CD4-positive, alpha-beta T cell (primary cell): Measurements from ENCODE around the gene ITGA7. TPM values are rescaled to one million over a fixed set of nuclear protein-coding genes. Genes with fewer than 3 reads are reported as not detected.

Experiments used
- ATAC-seq: fragments of 200-7000 bp; cut with Tn5 transposase; one replicate; pipeline ENCODE4 v1.10.0; 2022; ENCODE audit warnings: mild to moderate bottlenecking; ENCODE audit not compliant: poor library complexity
- CTCF ChIA-PET: fragments of 350-600 bp; sonication (Branson Sonifier 250); formaldehyde crosslinking; loops from one replicate; lab custom pipeline; 2021; ENCODE audit warnings: antibody characterized with exemption, inconsistent platforms; lab: Charles Lee
- POLR2A ChIA-PET: fragments of 350-600 bp; sonication (Branson Sonifier 250); formaldehyde crosslinking; loops from one replicate; lab custom pipeline; 2021; ENCODE audit warnings: antibody characterized with exemption, inconsistent platforms; lab: Charles Lee
- DNase-seq, 14 experiments: peaks; one replicate each; pipeline ENCODE4 v3.0.0-alpha.2; 2013 to 2020; ENCODE audit warnings: mixed read lengths in 2 of 14
- H3K27ac ChIP-seq, 2 donors: one replicate each; pipeline versions ENCODE4 v1.5.1 to v1.7.0; 2013; ENCODE audit warnings: low read length in 2 of 2, low read depth in 1 of 2, mild to moderate bottlenecking in 1 of 2
- H3K27me3 ChIP-seq, 2 experiments: 1 replicate in 1 of 2; 2 replicates in 1 of 2; pipeline versions ENCODE4 v1.6.1 to v1.7.0; 2013; ENCODE audit warnings: low read length in 2 of 2, control low read depth in 1 of 2, mild to moderate bottlenecking in 1 of 2, moderate library complexity in 1 of 2; ENCODE audit not compliant: insufficient read depth in 2 of 2, control insufficient read depth in 1 of 2
- H3K36me3 ChIP-seq: one replicate; pipeline ENCODE4 v1.6.1; 2013; ENCODE audit warnings: low read length, control low read depth; ENCODE audit not compliant: insufficient read depth
- H3K4me1 ChIP-seq: one replicate; pipeline ENCODE4 v1.6.1; 2013; ENCODE audit warnings: low read length, control low read depth; ENCODE audit not compliant: insufficient read depth
- H3K4me3 ChIP-seq: one replicate; pipeline ENCODE4 v1.5.1; 2013; ENCODE audit warnings: mild to moderate bottlenecking, low read length, moderate library complexity
- H3K9me3 ChIP-seq, 2 experiments: 1 replicate in 1 of 2; 2 replicates in 1 of 2; pipeline versions ENCODE4 v1.6.1 to v1.7.0; 2013; ENCODE audit warnings: low read length in 2 of 2, mild to moderate bottlenecking in 2 of 2, control low read depth in 1 of 2, moderate library complexity in 1 of 2; ENCODE audit not compliant: control insufficient read depth in 1 of 2, insufficient read depth in 1 of 2
- H3K27ac Mint-ChIP-seq: one replicate; pipeline ENCODE4 v1.8.0; 2020; ENCODE audit warnings: mixed read lengths
- H3K27me3 Mint-ChIP-seq: one replicate; pipeline ENCODE4 v1.8.0; 2021; ENCODE audit warnings: mixed read lengths
- H3K36me3 Mint-ChIP-seq: one replicate; pipeline ENCODE4 v1.8.0; 2021; ENCODE audit warnings: low read depth, mixed read lengths
- H3K4me1 Mint-ChIP-seq: one replicate; pipeline ENCODE4 v1.8.0; 2021; ENCODE audit warnings: low read depth, mixed read lengths
- H3K4me3 Mint-ChIP-seq: one replicate; pipeline ENCODE4 v1.8.0; 2020; ENCODE audit warnings: mild to moderate bottlenecking, mixed read lengths
- H3K9me3 Mint-ChIP-seq: one replicate; pipeline ENCODE4 v1.8.0; 2020; ENCODE audit warnings: mixed read lengths
- intact Hi-C, 2 experiments: fragments of 100-400 bp; cut with DNase I in 1 of 2; cut with micrococcal nuclease in 1 of 2; formaldehyde crosslinking; loops; one replicate each; pipeline versions ENCODE4 v1.15.1 to v1.9.0; 2023 to 2025; cut with DNase I, micrococcal nuclease
- total RNA-seq, 174 experiments: library from RNA in 2 of 174; stranded (reverse) in 2 of 174; gene quantifications; one replicate each; pipeline ENCODE4 v1.2.3 and lab custom pipeline; 2021 to 2026
- TF ChIP-seq, protein P1 (sequence below): fragments of 200-600 bp; IDR thresholded peaks from one replicate; pipeline ENCODE4 v1.8.0; 2022; ENCODE audit warnings: antibody characterized with exemption, mild to moderate bottlenecking

ITGA7 gene
- total RNA-seq, 2 experiments from 2014 or later: 1.2 to 1.6 TPM

- Histone ChIP-seq H3K27me3 (peaks cover 0 to 3% of the 10 kb centered on the region in 2 experiments), H3K36me3 (no peaks in the 10 kb centered on the region), H3K27ac (no peak overlapping the region), H3K9me3 (no peaks in the 10 kb centered on the region), H3K4me3 (no peak overlapping the region), H3K4me1 (no peaks in the 10 kb centered on the region)
- no peaks in the 10 kb centered on the region for H3K27me3 Mint-ChIP-seq
- TF ChIP-seq, protein P1, sequence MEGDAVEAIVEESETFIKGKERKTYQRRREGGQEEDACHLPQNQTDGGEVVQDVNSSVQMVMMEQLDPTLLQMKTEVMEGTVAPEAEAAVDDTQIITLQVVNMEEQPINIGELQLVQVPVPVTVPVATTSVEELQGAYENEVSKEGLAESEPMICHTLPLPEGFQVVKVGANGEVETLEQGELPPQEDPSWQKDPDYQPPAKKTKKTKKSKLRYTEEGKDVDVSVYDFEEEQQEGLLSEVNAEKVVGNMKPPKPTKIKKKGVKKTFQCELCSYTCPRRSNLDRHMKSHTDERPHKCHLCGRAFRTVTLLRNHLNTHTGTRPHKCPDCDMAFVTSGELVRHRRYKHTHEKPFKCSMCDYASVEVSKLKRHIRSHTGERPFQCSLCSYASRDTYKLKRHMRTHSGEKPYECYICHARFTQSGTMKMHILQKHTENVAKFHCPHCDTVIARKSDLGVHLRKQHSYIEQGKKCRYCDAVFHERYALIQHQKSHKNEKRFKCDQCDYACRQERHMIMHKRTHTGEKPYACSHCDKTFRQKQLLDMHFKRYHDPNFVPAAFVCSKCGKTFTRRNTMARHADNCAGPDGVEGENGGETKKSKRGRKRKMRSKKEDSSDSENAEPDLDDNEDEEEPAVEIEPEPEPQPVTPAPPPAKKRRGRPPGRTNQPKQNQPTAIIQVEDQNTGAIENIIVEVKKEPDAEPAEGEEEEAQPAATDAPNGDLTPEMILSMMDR: no peak
- no peak overlapping the region for H3K4me3 Mint-ChIP-seq
- ChIA-PET POLR2A (no interaction called here), CTCF (no interaction called here)
- no peak overlapping the region for H3K27ac Mint-ChIP-seq
- DNase-seq (no peak), ATAC-seq (no peak)
- H3K9me3 Mint-ChIP-seq: no peaks in the 10 kb centered on the region
- intact Hi-C loops: no loop called here
- no peaks in the 10 kb centered on the region for H3K4me1 Mint-ChIP-seq
- H3K36me3 Mint-ChIP-seq: no peaks in the 10 kb centered on the region
Measured at GRCh38 chr12:55699471-55700055, 8.1 kb downstream of the ITGA7 start.

DNA sequence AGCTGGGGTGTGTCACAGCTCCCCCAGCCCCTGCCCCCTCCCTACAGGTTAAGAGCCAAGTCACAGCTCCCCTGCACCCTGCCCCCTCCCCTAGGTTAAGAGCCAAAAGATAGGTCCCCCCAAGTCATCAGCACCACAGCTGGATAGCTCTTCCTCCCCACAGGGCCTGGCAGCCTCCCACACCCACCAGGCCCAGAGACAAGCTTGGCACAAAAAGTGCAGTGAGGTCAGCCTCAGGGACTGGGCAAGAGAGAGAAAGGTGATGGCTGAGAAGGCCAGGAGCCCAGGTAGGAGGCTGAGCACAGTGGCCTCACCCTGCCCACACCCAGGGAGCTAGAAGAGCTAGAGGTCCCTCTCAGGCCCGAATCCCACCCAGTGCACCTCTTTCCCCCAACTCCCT is 8.7 kb downstream of the ITGA7 start:
- ChIA-PET POLR2A (no interaction called here), CTCF (no interaction called here)
- H3K9me3 Mint-ChIP-seq: no peaks in the 10 kb centered on the region
- H3K4me1 ChIP-seq: no peaks in the 10 kb centered on the region
- H3K36me3 ChIP-seq: no peaks in the 10 kb centered on the region
- peaks cover 0 to 3% of the 10 kb centered on the region in 2 experiments for H3K27me3 ChIP-seq
- intact Hi-C loops: no loop called here
- H3K4me1 Mint-ChIP-seq: no peaks in the 10 kb centered on the region
- H3K9me3 ChIP-seq: no peaks in the 10 kb centered on the region
- no peak overlapping the region for H3K27ac Mint-ChIP-seq
- TF ChIP-seq, protein P1: no peak
- H3K27ac ChIP-seq: no peak overlapping the region
- H3K27me3 Mint-ChIP-seq: no peaks in the 10 kb centered on the region
- no peak overlapping the region for H3K4me3 ChIP-seq
- no peak for DNase-seq
- no peak overlapping the region for H3K4me3 Mint-ChIP-seq
- ATAC-seq: no peak
- H3K36me3 Mint-ChIP-seq: no peaks in the 10 kb centered on the region

- Mint-ChIP-seq H3K9me3 (no peaks in the 10 kb centered on the region), H3K27ac (no peak overlapping the region), H3K27me3 (no peaks in the 10 kb centered on the region), H3K4me3 (no peak overlapping the region), H3K36me3 (no peaks in the 10 kb centered on the region), H3K4me1 (no peaks in the 10 kb centered on the region)
- POLR2A ChIA-PET: no interaction called here
- CTCF ChIA-PET: no interaction called here
- Histone ChIP-seq H3K27me3 (peaks cover 0 to 3% of the 10 kb centered on the region in 2 experiments), H3K4me1 (no peaks in the 10 kb centered on the region), H3K27ac (no peak overlapping the region), H3K9me3 (no peaks in the 10 kb centered on the region), H3K36me3 (no peaks in the 10 kb centered on the region), H3K4me3 (no peak overlapping the region)
- TF ChIP-seq, protein P1: no peak
- DNase-seq: no peak
- intact Hi-C loops: no loop called here
- ATAC-seq: no peak
Measured at GRCh38 chr12:55698241-55698955, 9.3 kb downstream of the ITGA7 start.
